GM12875 (cell line): ENCODE measurements around the gene CDON.
A peak's percentile ranks its signal among the peaks of the same experiment; 100 is the strongest.

Experiments
- H3K4me3 ChIP-seq: one replicate; pipeline ENCODE4 v1.5.1; 2011; ENCODE audit warnings: low read depth, low read length, control low read depth
- CTCF ChIP-seq: IDR thresholded peaks from 2 replicates; pipeline ENCODE4 v1.5.1; 2011; ENCODE audit warnings: low read depth, mild to moderate bottlenecking, control low read depth, inconsistent platforms, low read length, moderate library complexity, borderline replicate concordance; ENCODE audit not compliant: insufficient read depth

CDON gene

GRCh38 chr11:125929445-125930075 is 133.1 kb downstream of the CDON start:
- no peak for TF ChIP-seq CTCF

DNA sequence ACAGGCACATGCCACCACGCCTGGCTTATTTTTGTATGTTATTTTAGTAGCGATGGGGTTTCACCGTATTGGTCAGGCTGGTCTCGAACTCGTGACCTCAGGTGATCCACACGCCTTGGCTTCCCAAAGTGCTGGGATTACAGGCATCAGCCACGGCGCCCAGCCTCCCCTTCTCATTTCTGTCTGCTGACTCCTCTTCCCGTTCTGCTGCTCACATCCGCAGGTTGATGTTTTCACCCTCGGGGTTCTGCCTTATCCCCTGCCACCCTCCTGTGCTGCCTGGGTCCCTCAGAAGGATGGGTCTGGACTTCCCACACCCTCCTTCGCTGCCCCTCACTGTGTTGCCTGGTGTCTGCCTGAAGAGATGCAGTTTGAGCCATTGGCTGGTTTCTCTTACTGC is 136.0 kb downstream of the CDON start:
- TF ChIP-seq CTCF = no peak
- H3K4me3 ChIP-seq = no peak overlapping the region

More at GRCh38 chr11:125929445-125930075, 133.1 kb downstream of the CDON start:
- no peak overlapping the region for H3K4me3 ChIP-seq

GRCh38 chr11:125925804-125926203 is 136.9 kb downstream of the CDON start:
- no peak for TF ChIP-seq CTCF
- no peak overlapping the region for H3K4me3 ChIP-seq

GRCh38 chr11:125925247-125925740 is 137.4 kb downstream of the CDON start:
- no peak for TF ChIP-seq CTCF
- H3K4me3 ChIP-seq = no peak overlapping the region

DNA sequence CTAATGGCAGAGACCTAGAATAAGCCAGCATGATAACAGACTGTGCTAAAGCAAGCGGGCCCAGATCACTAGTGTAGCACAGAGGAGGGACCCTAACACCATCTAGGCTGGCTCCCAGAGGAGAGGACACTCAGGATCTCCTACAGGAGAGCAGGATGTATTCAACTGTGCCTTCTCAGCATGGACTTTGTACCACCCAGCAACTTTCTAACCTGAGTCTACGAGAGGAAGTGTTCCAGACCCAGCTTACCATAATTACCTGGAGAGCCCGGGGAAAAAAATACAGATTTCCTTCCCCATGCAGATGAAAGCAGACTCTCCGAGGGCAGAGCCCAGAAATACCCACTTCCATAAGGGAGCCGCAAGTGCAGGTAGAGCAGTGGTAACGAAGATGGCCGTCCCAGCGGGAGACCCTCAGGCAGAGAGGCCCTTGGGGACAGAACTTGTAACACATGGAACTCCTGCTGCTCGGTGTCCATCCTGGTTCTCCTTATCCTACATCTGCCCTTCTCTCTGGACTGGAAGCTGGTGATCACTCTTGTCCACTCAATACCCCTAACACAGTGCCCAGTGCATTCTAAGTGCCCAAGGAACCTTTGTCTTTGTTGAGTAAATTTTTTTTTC is 138.2 kb downstream of the CDON start:
- H3K4me3 ChIP-seq = no peak overlapping the region
- no peak for TF ChIP-seq CTCF

DNA sequence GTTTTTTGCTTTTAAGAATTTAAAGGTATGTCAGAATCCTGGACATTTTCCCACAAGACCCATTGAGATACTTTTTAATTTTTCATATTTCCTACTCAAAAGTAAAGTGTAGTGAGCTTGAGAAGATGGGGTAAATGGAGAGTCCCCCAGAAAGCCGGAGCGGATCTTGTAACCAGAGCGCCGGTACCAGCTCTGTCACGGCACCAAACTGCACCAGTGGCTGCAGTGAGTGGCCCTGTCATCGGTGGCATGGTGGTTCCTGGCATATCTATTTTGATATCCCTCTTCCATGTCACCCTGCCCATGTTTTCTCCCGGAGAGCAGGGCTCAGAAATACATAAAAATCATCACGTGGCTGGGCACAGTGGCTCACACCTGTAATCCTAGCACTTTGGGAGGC is 139.0 kb downstream of the CDON start:
- TF ChIP-seq CTCF = no peak
- no peak overlapping the region for H3K4me3 ChIP-seq

DNA sequence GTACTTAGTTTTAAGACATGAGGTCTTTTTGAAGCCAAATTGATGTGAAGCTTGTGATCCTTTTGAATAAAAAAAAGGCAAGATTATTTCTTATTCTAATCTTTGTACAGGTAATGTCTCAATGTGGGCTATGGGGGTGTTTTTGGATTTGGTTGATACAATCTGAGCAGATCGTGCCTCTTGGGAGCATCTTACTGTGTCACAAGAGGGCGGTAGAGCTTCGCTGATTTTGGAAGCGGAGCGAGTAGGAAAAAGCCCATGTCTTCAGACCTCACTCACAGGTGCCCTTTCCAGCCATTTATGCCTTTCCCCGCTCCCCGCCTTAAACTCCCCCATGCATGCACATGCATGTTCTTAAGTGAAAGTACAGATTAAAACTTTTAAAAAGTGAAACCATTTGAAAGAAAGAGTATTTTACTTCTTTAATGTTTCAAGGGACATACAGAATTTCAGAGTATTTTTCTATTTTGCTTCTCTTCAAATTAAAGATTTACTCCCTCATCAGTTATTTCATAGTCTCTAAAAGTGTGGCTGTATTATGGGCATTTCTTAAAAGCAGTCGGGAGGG is 139.6 kb downstream of the CDON start:
- H3K4me3 ChIP-seq = no peak overlapping the region
- peak; percentile 81 for TF ChIP-seq CTCF
